ENCODE measurements around the gene FBXO34. TPM values are rescaled to one million over a fixed set of nuclear protein-coding genes. Genes with fewer than 3 reads are reported as not detected.
A peak's percentile ranks its signal among the peaks of the same experiment; 100 is the strongest.

FBXO34 gene
- total and polyA plus RNA-seq, 2 of the 13 experiments (the other 11 are each of a cell fraction or from before 2014, with no cell fraction given), result 8.8 to 13.5 TPM

DNA sequence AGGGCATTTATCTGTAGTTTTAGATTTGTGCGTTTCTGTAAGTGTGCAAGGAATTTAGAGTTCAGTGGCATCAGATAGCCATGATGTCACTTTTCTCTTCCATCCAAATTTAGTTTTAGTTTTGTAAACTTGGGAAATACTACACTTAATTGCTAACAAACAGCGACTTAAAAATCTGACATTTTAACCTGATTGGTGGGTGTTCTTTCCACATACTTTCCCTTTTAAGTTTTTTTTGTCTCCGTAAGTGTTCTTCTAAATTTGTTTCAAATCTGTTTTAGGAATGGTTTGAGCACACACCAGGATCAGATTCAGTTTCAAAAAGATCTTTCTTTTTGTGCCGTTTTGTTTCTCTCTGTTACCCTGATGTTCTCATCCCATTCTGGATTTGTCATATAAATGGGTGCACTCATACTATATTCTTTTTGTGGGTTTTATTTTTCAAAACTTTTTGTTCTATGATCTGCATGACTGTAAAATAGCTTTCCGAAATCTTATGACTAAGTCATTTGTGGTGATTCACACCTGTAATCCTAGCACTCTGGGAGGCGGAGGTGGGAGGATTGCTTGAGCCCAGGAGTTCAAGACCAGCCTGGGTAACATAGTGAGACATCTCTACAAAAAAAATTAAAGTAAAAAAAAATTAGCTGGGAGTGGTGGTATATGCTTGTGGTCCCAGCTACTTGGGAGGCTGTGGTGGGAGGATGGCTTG lies 58.9 kb downstream of the FBXO34 start:
- intact Hi-C loops (cut with micrococcal nuclease; ENCODE audit: unreplicated experiment) (no loop called here), in situ Hi-C loops (cut with HindIII; ENCODE audit: extremely low pct_ligation_motif_present, low pct_unique_long_range_greater_than_20kb) (no loop called here)
- Histone ChIP-seq H3K4me2 (ENCODE audit: low read depth, low read length) (no peak overlapping the region), H3K4me3 (replicated peaks in 1 of 3; ENCODE audit: insufficient read depth in 1 of 3, low read depth in 2 of 3, low read length in 3 of 3) (no peak overlapping the region), H3K4me1 (ENCODE audit: insufficient read depth, low read length) (peaks cover 31% of the 10 kb centered on the region), H2AFZ (ENCODE audit: low read length) (no peak overlapping the region), H3K27me3 (ENCODE audit: control insufficient read depth in 1 of 2, insufficient read depth in 2 of 2, low read length in 2 of 2) (no peaks in the 10 kb centered on the region), H3K79me2 (ENCODE audit: insufficient read depth, low read length) (peaks cover 51% of the 10 kb centered on the region), H4K20me1 (ENCODE audit: insufficient read depth, low read length) (0 out of 2 replicates have a peak, but pooled peaks cover 4% of the 10 kb centered on the region), H3K9me3 (ENCODE audit: low read length) (no peaks in the 10 kb centered on the region), H3K27ac (ENCODE audit: extremely low read length, insufficient read depth, low read length) (no peak overlapping the region), H3K9ac (ENCODE audit: insufficient read depth, low read depth, low read length) (no peak overlapping the region), H3K36me3 (replicated peaks in 1 of 2; ENCODE audit: control insufficient read depth in 1 of 2, insufficient read depth in 2 of 2, low read length in 2 of 2) (no peaks in the 10 kb centered on the region)
- ATAC-seq (no peak), DNase-seq (ENCODE audit: low spot score) (no peak), FAIRE-seq (no peak)
- WGBS (ENCODE audit: low lambda C conversion rate), result 96% methylated on average over 6 of the region's 6 CpGs
- BruUV-seq (replicated peaks), result no TSS peak
- ChIA-PET CTCF (ENCODE audit: low intra/inter-chr PET ratio, low total read pairs) (no interaction called here), POLR2A (no interaction called here)
- TF ChIP-seq ATF7 (IDR thresholded peaks at IDR 0.05) (peak; percentile 15; the same call in 1 of the 2 replicates), ATF7 (CRISPR knock-in tag; IDR thresholded peaks at IDR 0.05) (no peak), EHMT2 (IDR thresholded peaks at IDR 0.05; ENCODE audit: borderline replicate concordance, low read depth, low read length) (no peak)

- Histone ChIP-seq H2AFZ (ENCODE audit: low read length) (no peak overlapping the region), H3K4me3 (replicated peaks in 1 of 3; ENCODE audit: insufficient read depth in 1 of 3, low read depth in 2 of 3, low read length in 3 of 3) (no peak overlapping the region), H3K27me3 (ENCODE audit: control insufficient read depth in 1 of 2, insufficient read depth in 2 of 2, low read length in 2 of 2) (no peaks in the 10 kb centered on the region), H4K20me1 (ENCODE audit: insufficient read depth, low read length) (0 out of 2 replicates have a peak, but pooled peaks cover 4% of the 10 kb centered on the region), H3K79me2 (ENCODE audit: insufficient read depth, low read length) (peaks cover 49% of the 10 kb centered on the region), H3K4me2 (ENCODE audit: low read depth, low read length) (no peak overlapping the region), H3K9me3 (ENCODE audit: low read length) (no peaks in the 10 kb centered on the region), H3K27ac (ENCODE audit: extremely low read length, insufficient read depth, low read length) (no peak overlapping the region), H3K9ac (ENCODE audit: insufficient read depth, low read depth, low read length) (no peak overlapping the region), H3K36me3 (replicated peaks in 1 of 2; ENCODE audit: control insufficient read depth in 1 of 2, insufficient read depth in 2 of 2, low read length in 2 of 2) (peaks cover 0 to 2% of the 10 kb centered on the region in 2 experiments; a peak in 1 of 5 replicates), H3K4me1 (ENCODE audit: insufficient read depth, low read length) (peaks cover 26% of the 10 kb centered on the region)
- DNase-seq (ENCODE audit: low spot score) (no peak), ATAC-seq (no peak), FAIRE-seq (no peak)
- no peak for TF ChIP-seq EHMT2 (IDR thresholded peaks at IDR 0.05; ENCODE audit: borderline replicate concordance, low read depth, low read length)
- TF ChIP-seq SMARCE1 (IDR thresholded peaks at IDR 0.05; ENCODE audit: borderline replicate concordance), result no peak
- no peak for TF ChIP-seq PBX3 (CRISPR knock-in tag; IDR thresholded peaks at IDR 0.05; ENCODE audit: borderline replicate concordance)
- TF ChIP-seq NR2C2 (CRISPR knock-in tag; IDR thresholded peaks at IDR 0.05; ENCODE audit: borderline replicate concordance), result no peak
- TF ChIP-seq, protein P1, sequence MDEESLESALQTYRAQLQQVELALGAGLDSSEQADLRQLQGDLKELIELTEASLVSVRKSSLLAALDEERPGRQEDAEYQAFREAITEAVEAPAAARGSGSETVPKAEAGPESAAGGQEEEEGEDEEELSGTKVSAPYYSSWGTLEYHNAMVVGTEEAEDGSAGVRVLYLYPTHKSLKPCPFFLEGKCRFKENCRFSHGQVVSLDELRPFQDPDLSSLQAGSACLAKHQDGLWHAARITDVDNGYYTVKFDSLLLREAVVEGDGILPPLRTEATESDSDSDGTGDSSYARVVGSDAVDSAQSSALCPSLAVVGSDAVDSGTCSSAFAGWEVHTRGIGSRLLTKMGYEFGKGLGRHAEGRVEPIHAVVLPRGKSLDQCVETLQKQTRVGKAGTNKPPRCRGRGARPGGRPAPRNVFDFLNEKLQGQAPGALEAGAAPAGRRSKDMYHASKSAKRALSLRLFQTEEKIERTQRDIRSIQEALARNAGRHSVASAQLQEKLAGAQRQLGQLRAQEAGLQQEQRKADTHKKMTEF (CRISPR knock-in tag; IDR thresholded peaks at IDR 0.05), result no peak
- no peak for TF ChIP-seq HNF4A (CRISPR knock-in tag; IDR thresholded peaks at IDR 0.05)
- no peak for TF ChIP-seq TBP (CRISPR knock-in tag; IDR thresholded peaks at IDR 0.05)
- no peak for TF ChIP-seq HDAC2 (CRISPR knock-in tag; IDR thresholded peaks at IDR 0.05)
- ChIA-PET CTCF (ENCODE audit: low intra/inter-chr PET ratio, low total read pairs) (no interaction called here), POLR2A (no interaction called here)
- intact Hi-C loops (cut with micrococcal nuclease; ENCODE audit: unreplicated experiment), result no loop called here
- BruUV-seq (replicated peaks), result no TSS peak
- WGBS (ENCODE audit: low lambda C conversion rate), result 95% methylated on average over 7 of the region's 7 CpGs
- in situ Hi-C loops (cut with HindIII; ENCODE audit: extremely low pct_ligation_motif_present, low pct_unique_long_range_greater_than_20kb), result no loop called here
Measured at GRCh38 chr14:55332654-55333570, 61.7 kb downstream of the FBXO34 start.

All from HepG2 (cell line).